Cardiac fibroblast (primary cell): ENCODE measurements around the gene TLCD3B.

ENCODE experiments used
- DNase-seq, 2 donors: peaks; one replicate each; pipeline versions ENCODE4 v3.0.0 to v3.0.0-alpha.2; 2010; ENCODE audit warnings: low read depth in 2 of 2
- H3K4me3 ChIP-seq, 2 donors: replicated peaks in 1 of 2; 1 replicate in 1 of 2; 2 replicates in 1 of 2; pipeline ENCODE4 v1.5.1; 2011; ENCODE audit warnings: low read depth in 2 of 2, low read length in 2 of 2, mild to moderate bottlenecking in 2 of 2, moderate library complexity in 1 of 2
- TF ChIP-seq, protein P1 (sequence below): IDR thresholded peaks from one replicate; pipeline ENCODE4 v1.5.1; 2011; ENCODE audit warnings: low read depth, mild to moderate bottlenecking, low read length, inconsistent platforms

The TLCD3B gene

DNA sequence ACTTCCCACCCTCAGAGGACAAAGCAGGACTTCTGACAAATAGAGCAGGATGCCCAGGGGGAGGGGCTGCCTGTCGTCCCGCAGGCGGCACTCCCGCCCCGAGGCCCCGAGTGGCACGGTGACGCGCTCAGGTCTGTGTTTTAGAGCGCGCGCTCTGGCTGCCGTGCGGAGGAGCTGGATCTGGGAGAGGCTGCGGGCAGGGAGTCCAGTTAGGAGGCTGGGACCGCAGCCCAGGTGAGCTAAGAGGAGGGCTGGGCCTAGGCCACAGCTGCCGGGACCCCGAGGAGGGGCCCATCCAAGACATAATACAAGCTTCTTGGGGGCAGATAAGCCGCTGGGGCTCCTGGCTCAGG, 26.7 kb downstream of the TLCD3B start:
- DNase-seq: no peak

DNA sequence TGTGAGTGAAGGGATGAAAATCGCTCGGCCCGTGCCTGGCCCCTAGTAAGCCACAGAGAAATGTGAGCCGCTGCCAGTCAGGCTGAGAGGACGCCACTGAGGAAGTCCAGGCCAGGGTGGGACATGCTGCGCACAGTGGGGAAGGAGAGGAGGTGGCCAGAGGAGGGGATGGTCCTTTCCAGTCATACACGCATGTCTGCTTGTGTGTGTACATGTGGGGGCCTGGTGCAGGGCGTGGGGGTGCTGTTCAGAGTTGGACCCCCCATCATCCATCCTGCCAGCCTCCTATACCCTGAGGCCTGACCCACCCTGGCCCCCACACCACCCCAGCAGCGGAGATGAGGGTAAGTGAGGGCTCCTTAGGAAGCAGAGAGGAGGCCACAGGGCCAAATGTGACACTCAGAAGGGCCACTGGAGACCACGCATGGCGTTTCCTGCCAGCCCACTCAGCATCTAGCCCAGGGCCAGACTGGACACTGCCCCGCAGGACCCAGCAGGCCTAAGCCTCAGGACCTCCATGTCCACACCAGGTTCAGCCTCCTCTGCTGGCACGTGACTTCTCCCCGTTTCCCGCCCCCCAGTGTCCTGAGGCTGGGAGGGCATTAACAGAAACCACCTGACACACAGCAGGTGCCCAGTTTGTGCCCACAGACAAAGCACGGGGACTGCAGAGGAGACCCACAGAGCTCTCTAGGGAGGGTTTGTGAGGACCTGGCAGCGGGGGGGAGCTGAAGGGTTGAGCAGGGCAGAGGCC, 27.2 kb downstream of the TLCD3B start:
- H3K4me3 ChIP-seq: no peak overlapping the region
- no peak for DNase-seq
- TF ChIP-seq, protein P1, sequence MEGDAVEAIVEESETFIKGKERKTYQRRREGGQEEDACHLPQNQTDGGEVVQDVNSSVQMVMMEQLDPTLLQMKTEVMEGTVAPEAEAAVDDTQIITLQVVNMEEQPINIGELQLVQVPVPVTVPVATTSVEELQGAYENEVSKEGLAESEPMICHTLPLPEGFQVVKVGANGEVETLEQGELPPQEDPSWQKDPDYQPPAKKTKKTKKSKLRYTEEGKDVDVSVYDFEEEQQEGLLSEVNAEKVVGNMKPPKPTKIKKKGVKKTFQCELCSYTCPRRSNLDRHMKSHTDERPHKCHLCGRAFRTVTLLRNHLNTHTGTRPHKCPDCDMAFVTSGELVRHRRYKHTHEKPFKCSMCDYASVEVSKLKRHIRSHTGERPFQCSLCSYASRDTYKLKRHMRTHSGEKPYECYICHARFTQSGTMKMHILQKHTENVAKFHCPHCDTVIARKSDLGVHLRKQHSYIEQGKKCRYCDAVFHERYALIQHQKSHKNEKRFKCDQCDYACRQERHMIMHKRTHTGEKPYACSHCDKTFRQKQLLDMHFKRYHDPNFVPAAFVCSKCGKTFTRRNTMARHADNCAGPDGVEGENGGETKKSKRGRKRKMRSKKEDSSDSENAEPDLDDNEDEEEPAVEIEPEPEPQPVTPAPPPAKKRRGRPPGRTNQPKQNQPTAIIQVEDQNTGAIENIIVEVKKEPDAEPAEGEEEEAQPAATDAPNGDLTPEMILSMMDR: no peak

More for the DNA sequence above, 26.7 kb downstream of the TLCD3B start:
- H3K4me3 ChIP-seq: no peak overlapping the region
- TF ChIP-seq, protein P1: no peak

DNA sequence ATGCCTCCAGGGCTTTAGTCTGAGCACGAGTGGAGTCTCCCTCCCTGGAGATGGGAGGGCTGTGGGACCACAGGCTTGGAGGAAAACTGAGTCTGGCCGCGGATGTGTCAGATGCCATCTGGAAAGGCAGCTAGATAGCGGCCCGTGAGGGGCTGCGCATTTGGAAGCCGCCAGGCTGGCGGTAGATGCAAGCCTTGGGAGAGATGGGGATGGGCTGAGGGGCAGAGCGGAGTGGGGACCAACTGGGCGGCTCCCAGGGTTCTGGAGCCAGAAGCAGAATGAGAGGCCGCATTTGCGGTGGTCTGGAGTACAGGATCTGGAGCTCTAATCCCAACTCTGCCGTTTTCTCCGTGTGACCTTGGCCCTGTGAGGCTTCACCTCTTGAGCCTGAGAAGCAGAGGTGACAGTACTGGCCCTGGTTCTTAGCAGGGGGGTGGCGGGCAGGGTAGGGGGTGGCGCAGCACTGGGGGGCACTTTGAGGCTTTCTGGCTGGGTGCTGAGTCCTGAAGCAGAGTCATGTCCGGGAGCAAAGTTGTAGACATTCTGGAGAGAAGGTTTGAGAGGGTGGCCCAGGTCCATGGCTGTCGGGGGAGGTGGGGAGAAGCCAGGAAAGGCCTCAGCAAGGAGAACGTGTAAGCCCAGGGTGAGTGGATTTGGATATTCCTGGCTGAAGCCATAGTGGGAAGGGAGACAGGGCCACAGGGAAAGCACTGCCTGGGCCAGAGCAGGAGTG, 28.3 kb downstream of the TLCD3B start:
- H3K4me3 ChIP-seq: no peak overlapping the region
- no peak for DNase-seq
- TF ChIP-seq, protein P1: no peak

DNA sequence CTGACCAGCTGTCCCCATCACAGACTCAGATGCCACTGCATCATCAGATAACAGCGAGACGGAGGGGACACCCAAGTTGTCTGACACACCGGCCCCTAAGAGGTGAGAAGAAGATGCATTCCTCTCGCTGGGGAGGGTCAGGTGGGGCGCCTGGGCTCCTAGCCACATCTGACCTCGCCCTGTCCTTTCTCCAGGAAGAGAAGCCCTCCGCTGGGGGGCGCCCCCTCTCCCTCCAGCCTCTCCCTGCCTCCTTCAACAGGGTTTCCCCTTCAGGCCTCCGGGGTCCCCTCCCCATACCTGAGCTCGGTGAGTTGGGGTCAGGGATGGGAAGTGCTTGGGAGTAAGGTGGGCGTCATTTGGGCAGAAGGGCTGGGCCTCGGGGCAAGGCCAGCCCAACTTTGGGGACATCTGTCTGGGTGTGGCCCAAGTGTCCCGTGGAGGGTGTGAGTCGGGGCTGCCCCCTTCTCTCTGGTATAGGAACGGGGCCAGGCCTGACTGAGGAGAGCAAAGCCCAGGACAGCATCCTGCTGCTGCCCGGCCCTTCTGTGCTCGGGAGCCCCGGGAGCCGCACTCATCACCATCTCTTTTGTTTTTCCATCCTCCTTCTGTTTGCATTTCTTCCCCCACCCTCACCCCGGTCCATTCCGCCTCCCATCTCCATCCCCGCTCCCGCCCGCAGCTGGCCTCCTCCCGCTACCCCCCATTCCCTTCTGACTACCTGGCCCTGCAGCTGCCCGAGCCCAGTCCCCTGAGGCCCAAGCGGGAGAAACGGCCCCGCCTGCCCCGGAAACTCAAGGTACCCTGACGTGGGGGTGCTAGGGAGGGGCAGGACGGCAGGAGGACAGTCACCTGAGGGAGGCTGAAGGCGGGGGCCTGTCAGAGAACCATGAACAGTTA, 30.1 kb downstream of the TLCD3B start:
- H3K4me3 ChIP-seq: no peak overlapping the region
- DNase-seq: no peak
- TF ChIP-seq, protein P1: no peak

DNA sequence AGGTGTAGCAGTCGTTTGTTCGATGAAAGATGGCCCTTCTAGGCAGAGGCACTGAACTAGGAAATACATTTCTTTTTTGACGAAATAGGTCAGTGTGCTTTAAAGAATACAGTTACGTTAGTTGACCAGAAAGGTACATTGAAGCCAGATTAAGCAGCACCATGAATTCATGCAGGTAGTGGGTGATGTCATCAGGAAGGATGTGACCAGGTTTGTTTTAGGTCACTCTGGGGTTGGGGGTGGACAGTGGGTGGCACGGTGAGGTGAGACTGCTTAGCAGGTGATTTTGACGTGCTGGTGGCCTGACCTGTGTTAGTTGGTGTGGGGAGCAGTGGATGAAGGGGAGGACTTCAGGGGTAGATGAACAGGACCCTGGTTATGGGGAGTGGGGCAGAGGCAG, 31.5 kb downstream of the TLCD3B start:
- no peak for DNase-seq
- TF ChIP-seq, protein P1: no peak
- H3K4me3 ChIP-seq: no peak overlapping the region

DNA sequence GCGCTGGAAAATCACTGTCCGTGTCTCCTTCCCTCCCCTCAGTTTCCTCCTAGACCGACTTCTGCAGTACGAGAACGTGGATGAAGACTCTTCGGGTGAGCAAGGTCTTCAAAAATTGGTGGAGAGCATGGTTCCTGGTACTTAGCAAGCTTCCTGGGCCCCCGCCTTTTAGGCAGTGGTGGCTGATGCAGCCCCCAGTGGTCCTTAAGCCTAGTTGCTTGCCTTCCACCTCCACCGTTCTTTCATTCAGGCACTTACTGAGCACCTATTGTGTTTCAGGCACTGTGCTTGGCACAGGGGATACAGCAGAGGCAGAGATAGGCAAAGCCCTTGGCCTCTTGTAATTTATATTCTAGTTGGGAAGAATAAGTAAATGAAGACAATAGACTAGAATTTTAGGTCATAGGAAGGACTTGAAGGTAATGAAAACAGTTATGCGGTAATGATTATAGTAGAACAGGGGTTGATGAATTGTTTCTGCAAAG, 34.3 kb downstream of the TLCD3B start:
- DNase-seq: no peak
- H3K4me3 ChIP-seq: peak overlapping the region; percentile 88 to 93
- TF ChIP-seq, protein P1: no peak
